ENCODE measurements around the gene CYP4B1. TPM values are rescaled to one million over a fixed set of nuclear protein-coding genes. Genes with fewer than 3 reads are reported as not detected.

CYP4B1 gene
- total and polyA plus RNA-seq, 2 experiments from 2014 or later, result 0.25 to 0.67 TPM

GRCh38 chr1:46815133-46815532 is 16.3 kb downstream of the CYP4B1 start:
- no peak overlapping the region for H3K4me2 ChIP-seq
- H3K27me3 ChIP-seq, result no peaks in the 10 kb centered on the region
- no peaks in the 10 kb centered on the region for H3K4me1 ChIP-seq (ENCODE audit: insufficient read depth)
- H3K4me3 ChIP-seq, result no peak overlapping the region
- no peaks in the 10 kb centered on the region for H3K79me2 ChIP-seq
- no peak for DNase-seq (ENCODE audit: low spot score)
- H3K9me3 ChIP-seq (ENCODE audit: low read depth), result no peaks in the 10 kb centered on the region
- WGBS (ENCODE audit: low lambda C conversion rate, missing lambda C conversion rate), result 86% methylated on average over 6 of the region's 6 CpGs
- H3K27ac ChIP-seq, result no peak overlapping the region
- no peaks in the 10 kb centered on the region for H3K36me3 ChIP-seq (replicated peaks; ENCODE audit: insufficient read depth, low read depth)
- no peaks in the 10 kb centered on the region for H3K9me2 ChIP-seq (replicated peaks; ENCODE audit: insufficient read depth)
- no peaks in the 10 kb centered on the region for H4K20me1 ChIP-seq (ENCODE audit: insufficient read depth, poor library complexity, severe bottlenecking)
- H2AFZ ChIP-seq, result no peak overlapping the region
- TF ChIP-seq CTCF (IDR thresholded peaks at IDR 0.05; ENCODE audit: poor library complexity) (no peak), EZH2phosphoT487 (IDR thresholded peaks at IDR 0.05; ENCODE audit: low read depth, severe bottlenecking, unreplicated experiment) (no peak), EZH2 (IDR thresholded peaks at IDR 0.05; ENCODE audit: borderline replicate concordance) (no peak)

- Histone ChIP-seq H3K4me3 (no peak overlapping the region), H3K9me3 (ENCODE audit: low read depth) (no peaks in the 10 kb centered on the region), H3K4me2 (no peak overlapping the region), H3K9me2 (replicated peaks; ENCODE audit: insufficient read depth) (no peaks in the 10 kb centered on the region), H3K36me3 (replicated peaks; ENCODE audit: insufficient read depth, low read depth) (no peaks in the 10 kb centered on the region), H3K27me3 (no peaks in the 10 kb centered on the region), H3K4me1 (ENCODE audit: insufficient read depth) (no peaks in the 10 kb centered on the region), H3K27ac (no peak overlapping the region), H4K20me1 (ENCODE audit: insufficient read depth, poor library complexity, severe bottlenecking) (no peaks in the 10 kb centered on the region), H2AFZ (no peak overlapping the region), H3K79me2 (no peaks in the 10 kb centered on the region)
- TF ChIP-seq CTCF (IDR thresholded peaks at IDR 0.05; ENCODE audit: poor library complexity) (no peak), EZH2 (IDR thresholded peaks at IDR 0.05; ENCODE audit: borderline replicate concordance) (no peak), EZH2phosphoT487 (IDR thresholded peaks at IDR 0.05; ENCODE audit: low read depth, severe bottlenecking, unreplicated experiment) (no peak)
- no peak for DNase-seq (ENCODE audit: low spot score)
- WGBS (ENCODE audit: low lambda C conversion rate, missing lambda C conversion rate), result 87% methylated on average over 5 of the region's 5 CpGs
Observed at GRCh38 chr1:46816930-46817329, 18.1 kb downstream of the CYP4B1 start.

- TF ChIP-seq EZH2phosphoT487 (IDR thresholded peaks at IDR 0.05; ENCODE audit: low read depth, severe bottlenecking, unreplicated experiment) (no peak), CTCF (IDR thresholded peaks at IDR 0.05; ENCODE audit: poor library complexity) (no peak), EZH2 (IDR thresholded peaks at IDR 0.05; ENCODE audit: borderline replicate concordance) (no peak)
- H3K9me2 ChIP-seq (replicated peaks; ENCODE audit: insufficient read depth), result no peaks in the 10 kb centered on the region
- H3K79me2 ChIP-seq, result no peaks in the 10 kb centered on the region
- no peak overlapping the region for H2AFZ ChIP-seq
- H4K20me1 ChIP-seq (ENCODE audit: insufficient read depth, poor library complexity, severe bottlenecking), result no peaks in the 10 kb centered on the region
- H3K36me3 ChIP-seq (replicated peaks; ENCODE audit: insufficient read depth, low read depth), result no peaks in the 10 kb centered on the region
- no peaks in the 10 kb centered on the region for H3K9me3 ChIP-seq (ENCODE audit: low read depth)
- no peak overlapping the region for H3K4me3 ChIP-seq
- no peaks in the 10 kb centered on the region for H3K27me3 ChIP-seq
- DNase-seq (ENCODE audit: low spot score), result no peak
- no peaks in the 10 kb centered on the region for H3K4me1 ChIP-seq (ENCODE audit: insufficient read depth)
- no peak overlapping the region for H3K27ac ChIP-seq
- WGBS (ENCODE audit: low lambda C conversion rate, missing lambda C conversion rate), result 88% methylated on average over 6 of the region's 6 CpGs
- no peak overlapping the region for H3K4me2 ChIP-seq
Observed at GRCh38 chr1:46817814-46818213, 19.0 kb downstream of the CYP4B1 start.

GRCh38 chr1:46818591-46818990 is 19.7 kb downstream of the CYP4B1 start:
- no peak overlapping the region for H3K27ac ChIP-seq
- DNase-seq (ENCODE audit: low spot score), result no peak
- H2AFZ ChIP-seq, result no peak overlapping the region
- H3K4me3 ChIP-seq, result no peak overlapping the region
- no peaks in the 10 kb centered on the region for H3K4me1 ChIP-seq (ENCODE audit: insufficient read depth)
- no peak for TF ChIP-seq EZH2phosphoT487 (IDR thresholded peaks at IDR 0.05; ENCODE audit: low read depth, severe bottlenecking, unreplicated experiment)
- no peak for TF ChIP-seq CTCF (IDR thresholded peaks at IDR 0.05; ENCODE audit: poor library complexity)
- TF ChIP-seq EZH2 (IDR thresholded peaks at IDR 0.05; ENCODE audit: borderline replicate concordance), result no peak
- H3K27me3 ChIP-seq, result no peaks in the 10 kb centered on the region
- H3K4me2 ChIP-seq, result no peak overlapping the region
- WGBS (ENCODE audit: low lambda C conversion rate, missing lambda C conversion rate), result 91% methylated on average over 5 of the region's 5 CpGs
- H3K9me3 ChIP-seq (ENCODE audit: low read depth), result no peaks in the 10 kb centered on the region
- no peaks in the 10 kb centered on the region for H4K20me1 ChIP-seq (ENCODE audit: insufficient read depth, poor library complexity, severe bottlenecking)
- H3K9me2 ChIP-seq (replicated peaks; ENCODE audit: insufficient read depth), result no peaks in the 10 kb centered on the region
- no peaks in the 10 kb centered on the region for H3K36me3 ChIP-seq (replicated peaks; ENCODE audit: insufficient read depth, low read depth)
- H3K79me2 ChIP-seq, result no peaks in the 10 kb centered on the region

All from hepatocyte (in vitro differentiated cells).